Measurements from ENCODE around the gene ACAP3.

The ACAP3 gene

GRCh38 chr1:1347663-1348419 lies 40.1 kb upstream of the ACAP3 start:
- no peak for DNase-seq (ENCODE audit: extremely low read depth, low read depth)
- TF ChIP-seq CTCF (IDR thresholded peaks at IDR 0.05; ENCODE audit: low read depth, low read length, missing control alignments): no peak
- H3K4me3 ChIP-seq (replicated peaks; ENCODE audit: low read depth, low read length): peak overlapping the region; percentile 83

GRCh38 chr1:1347026-1347595 lies 39.4 kb upstream of the ACAP3 start:
- DNase-seq (ENCODE audit: extremely low read depth, low read depth): no peak
- no peak for TF ChIP-seq CTCF (IDR thresholded peaks at IDR 0.05; ENCODE audit: low read depth, low read length, missing control alignments)
- H3K4me3 ChIP-seq (replicated peaks; ENCODE audit: low read depth, low read length): peak overlapping the region; percentile 83

GRCh38 chr1:1346501-1346890 lies 38.8 kb upstream of the ACAP3 start:
- no peak for TF ChIP-seq CTCF (IDR thresholded peaks at IDR 0.05; ENCODE audit: low read depth, low read length, missing control alignments)
- no peak for DNase-seq (ENCODE audit: extremely low read depth, low read depth)
- peak overlapping the region; percentile 83 for H3K4me3 ChIP-seq (replicated peaks; ENCODE audit: low read depth, low read length)

- no peak for DNase-seq (ENCODE audit: extremely low read depth, low read depth)
- no peak for TF ChIP-seq CTCF (IDR thresholded peaks at IDR 0.05; ENCODE audit: low read depth, low read length, missing control alignments)
- peak overlapping the region; percentile 25 for H3K4me3 ChIP-seq (replicated peaks; ENCODE audit: low read depth, low read length)
These were observed 38.2 kb upstream of the ACAP3 start for GRCh38 chr1:1345860-1346500.

GRCh38 chr1:1345384-1345783 lies 37.7 kb upstream of the ACAP3 start:
- peak overlapping the region; percentile 25 for H3K4me3 ChIP-seq (replicated peaks; ENCODE audit: low read depth, low read length)
- DNase-seq (ENCODE audit: extremely low read depth, low read depth): no peak
- no peak for TF ChIP-seq CTCF (IDR thresholded peaks at IDR 0.05; ENCODE audit: low read depth, low read length, missing control alignments)

GRCh38 chr1:1344655-1345361 lies 37.1 kb upstream of the ACAP3 start:
- H3K4me3 ChIP-seq (replicated peaks; ENCODE audit: low read depth, low read length): peak overlapping the region; percentile 25
- DNase-seq (ENCODE audit: extremely low read depth, low read depth): no peak
- peak; percentile 63 for TF ChIP-seq CTCF (IDR thresholded peaks at IDR 0.05; ENCODE audit: low read depth, low read length, missing control alignments)
